Inferior parietal cortex (tissue), 1 donor: Measurements from ENCODE around the gene CTSS.

Experiments used
- DNase-seq: peaks from one replicate; pipeline ENCODE4 v3.0.0-alpha.2; 2016; ENCODE audit errors: extremely low spot score

Gene CTSS

DNA sequence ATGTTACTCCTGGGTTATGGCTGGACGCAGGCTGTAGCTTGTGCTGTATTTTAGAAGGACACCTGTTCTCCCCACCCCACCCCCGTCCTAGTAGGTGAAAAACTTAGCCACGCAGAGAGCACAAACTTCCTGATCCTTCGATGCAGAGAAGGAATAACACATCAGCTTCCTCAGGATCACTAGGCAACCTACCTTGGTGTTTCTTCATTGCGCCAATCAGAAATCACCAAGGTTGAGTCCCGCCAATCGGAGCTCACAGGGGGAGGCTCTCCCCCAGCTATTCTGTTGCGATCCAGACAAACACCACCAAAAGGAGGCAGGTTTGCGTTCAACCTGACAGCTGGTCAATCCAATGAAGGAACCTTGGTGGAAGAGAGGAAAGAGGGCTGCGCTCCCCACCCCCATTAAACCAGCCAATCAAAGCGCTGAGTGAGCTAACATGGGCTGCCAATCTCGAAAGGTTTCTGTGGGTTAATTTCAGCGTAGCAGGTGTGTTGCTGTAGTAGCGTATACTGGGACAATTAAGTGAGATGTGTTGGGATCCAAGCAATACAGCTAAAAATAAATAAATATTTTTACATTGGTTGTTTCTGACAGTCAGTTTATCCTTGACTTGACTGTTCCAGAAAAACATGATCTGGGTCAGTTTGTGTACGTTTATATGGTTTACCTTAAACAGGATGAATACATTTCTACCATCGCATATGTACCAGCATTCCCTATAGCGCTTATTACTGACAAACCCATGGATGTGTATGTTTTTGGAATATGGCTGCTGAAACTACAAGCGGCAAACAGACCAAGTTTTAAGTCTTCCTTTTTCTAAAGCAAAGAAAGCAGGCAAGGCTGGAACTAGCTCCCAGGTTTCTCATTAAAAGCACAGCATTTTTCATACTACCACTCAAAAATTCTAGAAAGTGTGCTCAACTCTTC is 68.3 kb downstream of the CTSS start, which contains the start of gene GOLPH3L:
Gene GOLPH3L, minus strand, starts transcription at position 160 of the 933 bp plus-strand sequence. CDS start 2,316 bp downstream, outside the sequence.
- DNase-seq, result peak; percentile 97

- DNase-seq, result no peak
Measured at GRCh38 chr1:150696590-150696989, 69.0 kb downstream of the CTSS start.

GRCh38 chr1:150696162-150696561 is 69.4 kb downstream of the CTSS start:
- DNase-seq, result no peak

DNA sequence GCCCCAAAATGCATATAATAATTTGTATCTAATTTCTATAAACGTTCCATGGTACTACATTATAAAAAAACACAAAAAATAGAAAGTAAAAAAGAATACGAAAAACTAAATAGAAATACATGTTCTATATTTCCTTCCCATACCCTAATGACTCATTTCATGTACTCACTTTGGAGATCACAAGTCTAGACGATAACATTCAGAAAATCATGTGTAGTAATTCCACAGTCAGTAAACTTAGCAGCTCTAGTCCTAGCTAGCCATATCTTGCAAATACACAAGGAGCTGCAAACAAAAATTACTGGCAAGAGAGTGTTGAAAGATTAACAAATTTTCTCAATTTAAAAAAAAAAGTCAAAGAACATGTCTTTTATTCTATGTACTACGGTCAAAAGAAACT is 70.0 kb downstream of the CTSS start:
- DNase-seq, result no peak

DNA sequence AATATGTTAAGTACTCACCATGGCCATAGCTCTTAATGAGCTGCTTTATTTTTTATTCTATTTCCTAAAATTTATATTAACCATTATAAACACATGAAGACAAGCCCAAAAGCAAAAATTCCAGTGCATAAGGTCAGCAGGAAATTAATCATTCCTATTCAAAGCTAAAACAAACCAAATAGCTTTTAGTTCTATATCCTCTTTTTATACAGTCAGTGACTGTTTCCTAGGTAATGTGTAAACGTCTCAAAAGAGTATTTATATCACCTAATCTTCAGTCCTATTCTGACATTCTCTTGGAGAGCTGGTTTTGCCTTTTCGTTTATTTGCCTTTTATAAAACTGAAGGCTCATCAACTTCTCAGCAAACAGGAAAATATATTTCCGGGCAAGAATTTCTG is 72.9 kb downstream of the CTSS start:
- no peak for DNase-seq

DNA sequence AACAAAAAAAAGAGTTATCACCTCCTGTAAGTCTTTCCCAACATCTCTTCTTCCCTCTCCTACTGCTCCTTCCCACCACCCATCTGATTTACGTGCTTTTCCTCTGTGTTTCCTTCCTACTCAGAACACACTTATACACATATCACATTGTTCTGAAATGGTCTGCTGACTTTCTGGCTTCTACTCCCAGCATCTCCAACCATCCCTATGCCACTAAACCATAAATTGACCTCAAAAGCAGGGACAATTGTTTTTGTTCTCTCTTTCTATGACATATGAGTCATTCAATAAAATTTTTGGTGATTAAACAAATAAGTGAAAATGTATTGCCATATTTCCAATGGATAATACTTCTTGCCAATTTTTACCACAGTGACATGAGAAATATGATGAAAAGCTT is 76.8 kb downstream of the CTSS start:
- no peak for DNase-seq

DNA sequence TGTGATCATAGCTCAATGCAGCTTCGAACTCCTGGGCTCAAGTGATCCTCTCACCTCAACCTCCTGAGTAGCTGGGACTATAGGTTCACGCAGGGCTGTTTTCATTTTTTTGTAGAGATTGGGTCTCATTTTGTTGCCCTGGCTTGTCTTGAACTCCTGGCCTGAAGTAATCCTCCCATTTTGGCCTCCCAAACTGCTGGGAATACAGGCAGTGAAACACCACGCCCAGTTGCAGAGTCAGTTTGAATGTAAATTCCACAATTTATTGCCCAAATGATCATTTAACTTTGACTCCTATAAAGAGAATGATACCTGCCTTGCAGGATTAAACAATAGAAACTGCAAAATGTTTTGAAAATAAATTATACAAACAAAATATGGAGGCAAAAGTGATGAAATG is 79.3 kb downstream of the CTSS start:
- DNase-seq, result no peak

GRCh38 chr1:150683914-150684313 is 81.7 kb downstream of the CTSS start:
- no peak for DNase-seq
